Adrenal gland (tissue), 5 donors: Measurements from ENCODE around the gene PRKAR1B.

Experiments
- POLR2A ChIP-seq, 2 donors: fragments of 450-650 bp; IDR thresholded peaks; one replicate each; pipeline ENCODE4 v1.6.1; 2017; ENCODE audit warnings: antibody characterized with exemption in 2 of 2, mild to moderate bottlenecking in 2 of 2, moderate library complexity in 1 of 2
- TF ChIP-seq, protein P1 (sequence below), 6 experiments: fragments of 450-650 bp in 4 of 6; fragments of 200-600 bp in 2 of 6; sonication (generic) in 1 of 6; IDR thresholded peaks; 1 replicate in 5 of 6; 2 replicates in 1 of 6; pipeline versions ENCODE4 v1.5.1 to v1.8.0; 2016 to 2021; ENCODE audit warnings: antibody characterized with exemption in 6 of 6, mild to moderate bottlenecking in 2 of 6, moderate library complexity in 1 of 6
- donor health status: DM: no; HTN: no; CAD: no.

DNA sequence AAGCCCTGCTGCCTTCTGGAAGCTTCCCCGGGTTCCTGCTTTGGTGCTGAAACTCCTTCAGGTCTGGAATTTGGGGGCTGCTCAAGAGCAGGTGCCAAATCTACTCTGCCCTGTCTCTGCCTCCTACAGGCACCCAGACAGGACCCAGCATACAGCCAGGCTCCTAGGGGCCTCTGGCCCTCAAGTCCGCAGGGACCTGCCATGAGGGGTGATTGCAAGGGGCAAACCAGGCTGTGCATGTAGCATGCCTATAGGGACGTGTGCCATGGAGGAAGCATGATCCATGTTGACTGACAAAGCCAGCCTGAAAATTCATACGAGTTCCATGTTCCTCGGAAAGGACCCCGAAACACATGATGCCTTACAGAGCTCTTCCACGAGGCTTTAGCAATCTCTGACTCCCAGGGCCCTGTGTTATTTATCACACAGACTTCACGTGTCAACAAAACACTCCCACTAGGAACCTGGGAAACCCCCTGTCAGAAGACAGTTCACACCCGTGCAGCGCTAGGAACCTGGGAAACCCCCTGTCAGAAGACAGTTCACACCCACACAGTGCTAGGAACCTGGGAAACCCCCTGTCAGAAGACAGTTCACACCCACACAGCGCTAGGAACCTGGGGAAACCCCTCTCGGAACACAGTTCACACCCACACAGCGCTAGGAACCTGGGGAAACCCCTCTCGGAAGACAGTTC lies 75.9 kb downstream of the PRKAR1B start:
- TF ChIP-seq POLR2A (IDR thresholded peaks at IDR 0.05), result no peak
- TF ChIP-seq, protein P1, sequence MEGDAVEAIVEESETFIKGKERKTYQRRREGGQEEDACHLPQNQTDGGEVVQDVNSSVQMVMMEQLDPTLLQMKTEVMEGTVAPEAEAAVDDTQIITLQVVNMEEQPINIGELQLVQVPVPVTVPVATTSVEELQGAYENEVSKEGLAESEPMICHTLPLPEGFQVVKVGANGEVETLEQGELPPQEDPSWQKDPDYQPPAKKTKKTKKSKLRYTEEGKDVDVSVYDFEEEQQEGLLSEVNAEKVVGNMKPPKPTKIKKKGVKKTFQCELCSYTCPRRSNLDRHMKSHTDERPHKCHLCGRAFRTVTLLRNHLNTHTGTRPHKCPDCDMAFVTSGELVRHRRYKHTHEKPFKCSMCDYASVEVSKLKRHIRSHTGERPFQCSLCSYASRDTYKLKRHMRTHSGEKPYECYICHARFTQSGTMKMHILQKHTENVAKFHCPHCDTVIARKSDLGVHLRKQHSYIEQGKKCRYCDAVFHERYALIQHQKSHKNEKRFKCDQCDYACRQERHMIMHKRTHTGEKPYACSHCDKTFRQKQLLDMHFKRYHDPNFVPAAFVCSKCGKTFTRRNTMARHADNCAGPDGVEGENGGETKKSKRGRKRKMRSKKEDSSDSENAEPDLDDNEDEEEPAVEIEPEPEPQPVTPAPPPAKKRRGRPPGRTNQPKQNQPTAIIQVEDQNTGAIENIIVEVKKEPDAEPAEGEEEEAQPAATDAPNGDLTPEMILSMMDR (IDR thresholded peaks at IDR 0.05), result no peak
